ENCODE results near the gene PIGH. TPM values are rescaled to one million over a fixed set of nuclear protein-coding genes. Genes with fewer than 3 reads are reported as not detected.

Gene PIGH
- total RNA-seq, 1 experiment from 2014 or later, result 18.4 TPM

DNA sequence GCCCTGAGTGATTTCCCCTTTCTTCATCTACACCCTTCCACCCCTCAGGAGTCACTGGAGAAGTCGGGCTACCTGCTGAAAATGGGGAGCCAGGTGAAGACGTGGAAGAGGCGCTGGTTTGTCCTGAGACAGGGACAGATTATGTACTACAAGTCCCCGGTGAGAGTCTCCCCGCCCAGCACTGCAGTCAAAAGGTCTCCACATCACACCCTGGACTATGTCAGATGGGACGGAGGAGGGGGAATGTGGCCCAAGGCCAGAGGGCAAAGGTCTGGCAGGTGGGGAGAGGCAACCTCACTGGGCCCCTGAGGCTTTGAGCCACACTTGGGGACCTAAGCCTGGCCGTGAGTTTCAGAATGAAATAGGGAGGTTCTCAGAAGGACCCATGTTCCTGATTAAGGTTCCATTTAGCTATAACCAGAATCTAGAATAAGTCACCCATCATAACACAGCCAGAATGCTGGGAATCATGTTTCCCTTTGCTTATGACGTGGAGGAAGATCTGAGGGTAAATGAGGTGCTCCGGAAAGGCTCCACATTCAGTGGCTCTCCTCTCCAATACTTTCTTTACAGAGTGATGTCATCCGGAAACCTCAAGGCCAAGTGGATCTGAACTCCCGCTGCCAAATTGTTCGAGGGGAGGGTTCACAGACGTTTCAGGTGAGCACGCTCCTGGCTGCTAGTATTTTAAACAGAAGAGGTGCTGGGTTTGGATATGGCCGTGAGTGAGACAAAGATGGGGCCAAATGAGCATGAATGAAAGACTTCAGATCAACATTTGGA, 26.6 kb downstream of the PIGH start:
- no peak overlapping the region for H3K27ac ChIP-seq
- no peak for DNase-seq
- H3K36me3 ChIP-seq, result no peaks in the 10 kb centered on the region
- no peaks in the 10 kb centered on the region for H3K4me1 ChIP-seq
- no peaks in the 10 kb centered on the region; the same call in 1 of the 2 replicates for H3K27me3 ChIP-seq
- no peaks in the 10 kb centered on the region for H3K9me3 ChIP-seq (replicated peaks)
- H3K4me3 ChIP-seq, result no peak overlapping the region

DNA sequence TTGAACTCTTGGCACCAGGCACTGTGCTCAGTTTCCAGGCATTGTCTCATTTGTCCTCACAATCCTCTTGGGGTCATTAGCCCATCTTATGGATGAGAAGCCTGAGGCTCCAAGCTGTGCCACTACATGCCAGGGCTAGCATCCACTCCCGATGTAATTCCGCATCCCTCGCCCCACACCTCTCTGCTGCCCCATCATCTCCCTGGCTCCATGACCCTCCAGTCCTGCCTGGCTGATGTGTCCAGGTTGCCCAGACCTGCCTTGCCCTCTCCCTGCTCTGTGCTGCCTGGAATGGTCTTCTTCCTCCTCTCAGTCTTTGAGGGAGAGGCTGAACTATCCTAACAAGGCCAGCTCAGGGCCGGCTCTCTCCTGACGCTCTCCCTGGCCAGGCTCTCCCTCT, 27.5 kb downstream of the PIGH start:
- Histone ChIP-seq H3K4me1 (peaks cover 2% of the 10 kb centered on the region; the same call in 1 of the 2 replicates), H3K9me3 (replicated peaks) (no peaks in the 10 kb centered on the region), H3K36me3 (no peaks in the 10 kb centered on the region), H3K4me3 (no peak overlapping the region), H3K27ac (no peak overlapping the region), H3K27me3 (no peaks in the 10 kb centered on the region; the same call in 1 of the 2 replicates)
- no peak for DNase-seq

DNA sequence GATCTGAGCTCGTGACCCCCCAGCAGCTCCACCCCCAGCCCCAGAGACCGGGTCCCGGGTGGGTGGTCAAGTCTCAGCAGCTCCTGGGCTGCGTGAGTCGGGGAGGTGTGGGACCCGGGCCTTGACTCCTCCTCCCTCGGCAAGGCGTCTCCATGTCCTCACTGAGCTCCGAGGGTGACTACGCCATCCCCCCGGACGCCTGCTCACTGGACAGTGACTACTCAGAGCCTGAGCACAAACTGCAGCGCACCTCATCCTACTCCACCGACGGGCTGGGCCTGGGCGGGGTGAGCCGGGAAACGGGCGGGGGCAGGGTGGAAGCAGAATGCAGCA, 28.1 kb downstream of the PIGH start:
- Histone ChIP-seq H3K27me3 (no peaks in the 10 kb centered on the region; the same call in 1 of the 2 replicates), H3K27ac (no peak overlapping the region), H3K4me3 (no peak overlapping the region), H3K36me3 (no peaks in the 10 kb centered on the region), H3K9me3 (replicated peaks) (no peaks in the 10 kb centered on the region), H3K4me1 (peaks cover 9% of the 10 kb centered on the region; the same call in 1 of the 2 replicates)
- DNase-seq, result no peak

DNA sequence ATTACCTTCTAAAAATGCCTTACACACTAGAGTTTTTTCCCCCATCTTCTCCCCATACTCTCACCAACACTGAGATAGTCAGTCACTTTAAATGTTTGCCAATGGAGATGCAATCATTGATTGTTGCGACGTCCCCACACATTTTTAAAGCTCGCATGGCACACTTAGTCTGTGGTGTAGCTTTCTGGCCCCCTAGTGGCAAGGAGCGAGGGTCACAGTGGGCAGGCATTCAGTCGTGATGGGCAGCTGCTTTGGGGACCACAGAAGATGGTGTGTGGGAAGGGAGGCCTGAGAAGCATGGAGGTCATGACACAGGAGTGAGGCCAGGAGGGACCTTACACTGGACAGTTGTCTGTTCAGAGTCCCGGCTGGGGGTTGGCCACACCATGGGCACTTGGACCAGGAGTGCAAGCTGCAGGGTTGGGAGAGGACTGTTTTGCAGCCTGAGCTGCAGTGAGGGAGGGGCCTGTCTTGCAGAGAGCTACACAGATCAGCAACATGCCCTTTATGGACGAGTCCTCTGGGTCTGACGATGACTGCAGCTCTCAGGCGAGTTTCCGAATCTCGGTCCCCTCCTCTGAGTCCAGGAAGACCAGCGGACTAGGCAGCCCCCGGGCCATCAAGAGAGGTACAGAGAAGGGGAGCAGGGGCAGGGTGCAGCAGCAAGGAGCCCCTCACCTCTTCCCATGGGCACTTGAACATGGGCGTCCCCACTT, 28.6 kb downstream of the PIGH start:
- H3K9me3 ChIP-seq (replicated peaks), result no peaks in the 10 kb centered on the region
- DNase-seq, result peak; percentile 56 to 76
- H3K36me3 ChIP-seq, result no peaks in the 10 kb centered on the region
- peaks cover 14% of the 10 kb centered on the region for H3K4me1 ChIP-seq
- H3K4me3 ChIP-seq, result no peak overlapping the region
- H3K27ac ChIP-seq, result no peak overlapping the region
- H3K27me3 ChIP-seq, result no peaks in the 10 kb centered on the region; the same call in 1 of the 2 replicates

DNA sequence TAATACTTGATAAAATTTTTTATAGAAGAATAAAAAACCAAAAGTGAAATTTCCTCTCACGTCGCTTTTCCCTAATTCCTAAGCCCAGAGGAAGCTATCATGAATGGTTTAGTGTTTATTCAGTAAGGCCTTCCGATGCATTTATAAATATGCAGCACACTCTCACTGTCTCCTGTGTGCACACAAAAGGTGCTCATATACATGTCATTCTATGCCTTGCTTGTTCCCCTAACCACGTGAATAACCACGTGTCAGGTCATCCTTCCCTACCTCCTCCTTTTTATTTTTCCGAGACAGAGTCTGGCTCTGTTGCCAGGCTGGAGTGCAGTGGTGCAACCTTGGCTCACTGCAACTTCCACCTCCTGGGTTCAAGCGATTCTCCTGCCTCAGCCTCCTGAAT, 29.6 kb downstream of the PIGH start:
- H3K4me3 ChIP-seq, result no peak overlapping the region
- H3K27ac ChIP-seq, result no peak overlapping the region
- no peak for DNase-seq
- H3K9me3 ChIP-seq (replicated peaks), result no peaks in the 10 kb centered on the region
- no peaks in the 10 kb centered on the region for H3K36me3 ChIP-seq
- no peaks in the 10 kb centered on the region; the same call in 1 of the 2 replicates for H3K27me3 ChIP-seq
- peaks cover 19% of the 10 kb centered on the region for H3K4me1 ChIP-seq

DNA sequence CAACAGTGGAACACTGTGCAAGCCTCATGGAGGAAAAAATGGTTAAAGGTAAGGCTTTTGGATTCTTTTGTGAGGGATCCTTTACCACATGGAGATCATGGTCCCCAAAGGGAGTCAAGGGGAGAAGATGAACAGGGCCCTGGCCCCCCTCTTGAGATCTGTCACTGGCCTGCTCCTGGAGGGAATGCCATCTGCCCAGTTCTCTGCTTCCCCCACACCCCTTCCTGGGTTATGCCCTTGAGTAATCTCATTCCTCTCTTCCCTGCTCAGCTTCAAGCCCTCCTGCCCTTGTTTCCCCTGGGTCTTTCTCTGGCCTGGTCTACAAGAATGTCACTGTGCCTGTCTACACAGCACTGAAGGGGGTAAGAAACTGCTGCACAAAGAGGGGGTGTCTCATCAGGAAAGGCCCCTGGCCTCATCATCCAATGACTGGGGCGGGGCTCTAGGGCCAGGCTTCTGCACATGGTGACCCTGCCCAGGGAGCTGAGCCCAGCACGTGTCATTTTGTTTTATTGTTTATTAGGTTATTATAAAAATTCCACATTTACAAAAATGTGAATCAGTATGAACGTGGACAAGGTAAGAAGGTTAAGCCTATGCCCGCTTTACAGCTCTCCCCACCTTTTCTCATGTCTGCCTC, 30.3 kb downstream of the PIGH start:
- Histone ChIP-seq H3K4me3 (no peak overlapping the region), H3K27me3 (no peaks in the 10 kb centered on the region; the same call in 1 of the 2 replicates), H3K36me3 (no peaks in the 10 kb centered on the region), H3K27ac (no peak overlapping the region), H3K9me3 (replicated peaks) (no peaks in the 10 kb centered on the region), H3K4me1 (peaks cover 19% of the 10 kb centered on the region)
- DNase-seq, result no peak

DNA sequence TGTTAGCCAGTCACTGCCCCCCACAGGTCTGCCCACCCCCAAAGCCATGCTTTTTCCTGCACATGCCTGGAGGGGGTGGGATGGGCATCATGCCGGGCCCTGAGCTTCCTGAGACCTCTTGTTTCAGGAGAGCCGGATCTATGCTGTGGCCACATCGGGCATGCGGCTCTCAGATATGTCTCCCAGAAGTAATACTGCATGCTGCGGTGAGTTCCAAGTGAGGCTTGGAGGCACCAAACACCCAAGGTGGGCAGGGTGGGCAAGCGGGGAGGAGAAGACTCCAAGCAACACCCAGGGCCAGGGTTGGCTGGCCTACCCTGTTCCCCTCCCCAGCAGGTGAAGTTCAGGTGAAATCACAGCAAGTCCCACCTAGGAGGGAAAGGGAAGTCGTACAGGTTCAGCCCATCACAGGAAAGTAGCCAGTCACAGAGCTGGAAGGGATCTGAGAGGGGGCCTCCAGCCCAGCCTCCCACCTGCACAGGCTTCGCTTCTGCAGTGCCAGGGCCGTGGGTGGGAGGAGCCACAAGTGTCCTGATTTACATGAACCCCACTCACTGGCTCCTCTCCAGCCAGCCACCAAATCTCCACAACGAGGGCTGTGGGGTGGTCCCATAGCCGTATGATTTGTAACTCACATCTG, 30.9 kb downstream of the PIGH start:
- no peak overlapping the region for H3K4me3 ChIP-seq
- peaks cover 19% of the 10 kb centered on the region for H3K4me1 ChIP-seq
- H3K27ac ChIP-seq, result no peak overlapping the region
- H3K27me3 ChIP-seq, result no peaks in the 10 kb centered on the region; the same call in 1 of the 2 replicates
- H3K9me3 ChIP-seq (replicated peaks), result no peaks in the 10 kb centered on the region
- H3K36me3 ChIP-seq, result no peaks in the 10 kb centered on the region
- peak in 1 of 2 experiments; percentile 26 for DNase-seq

DNA sequence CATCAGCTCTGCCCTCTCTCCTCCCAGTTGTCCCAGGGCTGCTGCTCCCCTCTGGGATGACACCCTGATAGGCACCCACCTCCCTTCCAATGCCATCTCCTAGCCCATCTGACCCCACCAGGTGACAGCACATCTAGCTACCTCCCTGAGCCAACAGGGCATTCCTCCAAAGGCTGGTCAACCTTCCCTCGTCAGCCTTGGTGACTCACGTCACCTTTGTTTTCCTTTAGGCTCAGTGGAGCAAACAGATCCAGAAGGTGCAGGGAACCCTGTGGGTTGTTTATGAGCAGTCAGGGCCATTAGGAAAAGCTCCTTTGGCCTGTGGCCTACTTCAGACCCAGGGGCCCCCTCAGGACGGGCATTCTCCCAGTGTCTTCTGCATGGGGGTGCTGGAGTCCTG, 32.4 kb downstream of the PIGH start:
- no peak overlapping the region; the same call in 1 of the 2 replicates for H3K4me3 ChIP-seq
- no peaks in the 10 kb centered on the region for H3K27me3 ChIP-seq
- no peaks in the 10 kb centered on the region for H3K36me3 ChIP-seq
- H3K27ac ChIP-seq, result no peak overlapping the region
- H3K4me1 ChIP-seq, result peaks cover 19% of the 10 kb centered on the region
- no peaks in the 10 kb centered on the region for H3K9me3 ChIP-seq (replicated peaks)
- DNase-seq, result no peak

DNA sequence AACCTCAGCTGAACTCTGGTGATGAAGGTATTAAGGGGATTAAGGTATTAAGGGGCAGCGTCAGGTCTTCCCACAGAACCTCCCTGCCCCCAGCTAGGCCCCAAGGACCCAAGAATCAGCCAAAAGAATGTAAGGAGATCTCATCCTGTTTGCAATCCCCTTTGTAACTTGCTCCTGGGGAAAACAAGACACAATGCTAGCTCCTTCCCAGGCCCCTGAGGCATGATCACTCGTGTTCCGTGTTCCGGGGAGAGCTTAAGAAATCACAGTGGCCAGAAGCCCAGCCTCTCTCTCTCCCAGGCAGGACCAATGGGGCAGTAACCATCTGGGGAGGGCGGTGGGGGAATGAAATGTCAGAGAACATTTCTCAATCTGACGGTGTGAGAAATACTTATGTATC, 33.2 kb downstream of the PIGH start:
- Histone ChIP-seq H3K27me3 (no peaks in the 10 kb centered on the region), H3K27ac (no peak overlapping the region), H3K4me3 (peak overlapping the region; percentile 28), H3K4me1 (peaks cover 19% of the 10 kb centered on the region), H3K9me3 (replicated peaks) (no peaks in the 10 kb centered on the region), H3K36me3 (no peaks in the 10 kb centered on the region)
- DNase-seq, result peak; percentile 48 to 70

DNA sequence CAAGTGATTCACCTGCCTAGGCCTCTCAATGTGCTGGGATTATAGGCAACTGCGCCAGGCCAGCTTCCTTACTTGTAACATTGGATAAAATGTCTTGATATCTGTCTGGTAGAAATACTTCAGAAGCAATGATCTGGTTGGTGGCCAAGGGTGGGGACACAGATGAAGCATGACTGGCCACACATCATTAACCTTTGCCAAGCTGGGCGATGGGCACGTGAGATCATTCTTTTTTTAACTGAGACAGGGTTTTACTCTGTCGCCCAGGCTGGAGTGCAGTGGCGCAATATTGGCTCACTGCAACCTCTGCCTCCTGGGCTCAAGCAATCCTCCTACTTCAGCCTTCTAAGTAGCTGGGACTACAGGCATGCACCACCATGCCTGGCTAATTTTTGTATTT, 35.8 kb downstream of the PIGH start:
- H3K36me3 ChIP-seq, result no peaks in the 10 kb centered on the region
- DNase-seq, result no peak
- H3K4me1 ChIP-seq, result peaks cover 19% of the 10 kb centered on the region
- no peak overlapping the region for H3K27ac ChIP-seq
- no peaks in the 10 kb centered on the region for H3K27me3 ChIP-seq
- no peaks in the 10 kb centered on the region for H3K9me3 ChIP-seq (replicated peaks)
- no peak overlapping the region for H3K4me3 ChIP-seq

DNA sequence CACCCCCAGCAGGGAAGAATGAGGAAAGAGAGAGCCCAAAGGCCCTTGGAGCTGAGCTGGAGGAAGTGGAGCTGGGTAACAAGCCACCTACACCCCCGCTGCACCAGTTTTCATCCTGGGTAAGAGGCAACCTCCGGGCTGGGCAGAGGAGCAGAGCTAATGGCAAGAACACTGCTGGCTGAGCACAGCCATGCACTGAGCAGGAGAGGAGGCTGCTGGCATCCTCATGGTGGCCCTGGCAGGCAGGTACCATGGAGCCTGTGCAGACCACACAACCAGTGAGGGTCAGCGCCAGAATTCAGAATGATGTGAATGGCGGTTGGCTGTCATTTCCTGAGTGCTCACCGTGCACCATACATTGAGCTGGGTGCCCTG, 37.3 kb downstream of the PIGH start:
- Histone ChIP-seq H3K27ac (no peak overlapping the region), H3K27me3 (no peaks in the 10 kb centered on the region), H3K4me1 (peaks cover 19% of the 10 kb centered on the region), H3K4me3 (no peak overlapping the region), H3K9me3 (replicated peaks) (no peaks in the 10 kb centered on the region), H3K36me3 (no peaks in the 10 kb centered on the region)
- no peak for DNase-seq

DNA sequence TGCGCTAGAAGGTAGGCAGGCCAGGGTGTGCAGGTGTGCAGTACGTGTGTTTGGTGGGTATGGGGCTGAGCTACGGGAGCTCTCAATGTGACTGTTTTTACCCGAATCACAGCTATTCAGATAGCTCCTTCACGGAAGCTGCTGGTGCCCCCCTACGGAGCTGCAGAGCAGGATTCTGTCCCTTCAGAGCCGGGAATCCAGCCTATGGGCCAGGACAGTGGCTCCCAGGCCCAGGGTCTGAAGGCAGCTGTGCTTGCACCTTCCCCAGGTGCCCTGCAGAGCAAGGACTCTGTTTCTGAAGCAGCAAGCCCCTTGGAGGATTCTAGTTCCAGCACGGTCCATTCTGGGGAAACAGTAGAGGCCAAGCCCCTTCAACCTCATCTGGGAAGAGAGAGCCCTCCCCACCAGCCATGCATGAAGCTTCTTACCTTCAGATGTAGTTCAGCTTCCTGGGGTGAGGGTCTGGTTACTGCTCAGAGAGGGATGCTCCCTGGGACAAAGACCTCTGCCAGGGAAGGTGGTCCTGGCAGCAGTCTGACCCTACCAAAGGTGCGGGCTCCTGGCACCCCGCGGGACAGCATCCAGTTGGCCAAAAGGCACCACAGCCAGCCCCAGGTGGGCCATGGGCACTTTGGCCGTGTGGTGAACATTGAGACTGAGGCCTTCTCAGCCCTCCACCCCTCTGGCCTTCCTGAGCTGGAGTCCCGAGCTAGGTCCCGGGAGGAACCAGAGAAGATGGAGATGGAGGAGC, 37.9 kb downstream of the PIGH start:
- Histone ChIP-seq H3K36me3 (no peaks in the 10 kb centered on the region), H3K27ac (no peak overlapping the region), H3K27me3 (no peaks in the 10 kb centered on the region), H3K4me3 (no peak overlapping the region), H3K9me3 (replicated peaks) (no peaks in the 10 kb centered on the region), H3K4me1 (peaks cover 17% of the 10 kb centered on the region)
- no peak for DNase-seq

DNA sequence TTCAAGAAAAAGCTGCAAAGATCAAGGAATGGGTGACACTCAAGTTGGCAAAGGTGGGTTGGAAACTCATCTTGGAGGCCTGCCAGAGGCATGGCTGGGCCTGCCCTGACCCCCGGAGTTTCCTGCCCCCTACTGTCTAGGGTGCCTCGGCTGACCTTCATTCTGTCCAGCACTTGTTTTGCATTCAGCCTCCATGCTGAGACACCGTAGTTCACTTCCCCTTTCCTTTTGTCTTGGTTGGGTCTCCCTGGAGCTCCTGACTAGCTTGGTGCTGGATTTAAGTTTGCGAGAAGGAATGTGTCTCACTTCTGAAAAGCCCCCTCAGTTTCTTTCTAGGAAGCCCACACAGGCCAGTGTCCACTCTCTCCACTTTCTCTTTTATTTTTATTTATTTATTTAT, 40.4 kb downstream of the PIGH start:
- H3K4me3 ChIP-seq, result no peak overlapping the region
- H3K9me3 ChIP-seq (replicated peaks), result no peaks in the 10 kb centered on the region
- H3K27me3 ChIP-seq, result no peaks in the 10 kb centered on the region
- H3K4me1 ChIP-seq, result peaks cover 9% of the 10 kb centered on the region
- H3K27ac ChIP-seq, result no peak overlapping the region
- DNase-seq, result no peak
- H3K36me3 ChIP-seq, result no peaks in the 10 kb centered on the region

DNA sequence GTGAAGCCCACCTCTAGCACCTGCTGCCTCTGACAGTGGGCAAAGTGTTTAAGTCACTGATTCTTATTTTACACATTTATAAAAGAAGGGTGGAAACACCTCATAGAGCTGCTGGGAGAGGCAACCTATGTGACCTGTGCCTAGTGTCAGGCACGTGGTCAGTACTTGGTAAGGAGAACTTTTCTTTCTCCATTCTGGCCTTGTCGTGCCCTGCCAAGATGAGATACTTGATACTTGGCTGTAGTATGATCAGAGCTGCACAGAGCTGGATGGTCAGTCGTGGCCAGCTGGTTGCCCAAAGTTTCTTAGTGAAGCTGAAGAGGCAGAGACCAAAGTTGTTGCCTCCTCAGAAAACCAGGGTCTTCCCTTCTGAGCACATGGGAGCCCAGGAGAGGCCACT, 42.4 kb downstream of the PIGH start:
- no peak for DNase-seq
- no peaks in the 10 kb centered on the region for H3K27me3 ChIP-seq
- no peaks in the 10 kb centered on the region for H3K36me3 ChIP-seq

More for the DNA sequence above, 42.4 kb downstream of the PIGH start:
- Histone ChIP-seq H3K9me3 (replicated peaks) (no peaks in the 10 kb centered on the region), H3K27ac (no peak overlapping the region), H3K4me1 (peaks cover 9% of the 10 kb centered on the region), H3K4me3 (no peak overlapping the region)
